GM19023 (cell line): ENCODE results near the gene CCDC186.
"Not testable (repeated sequence)": the region's sequence is repeated elsewhere in the genome, so short reads cannot be mapped to it uniquely, and the experiment has no call there.

Experiments
- ATAC-seq: cut with Tn5 transposase; IDR thresholded peaks from one replicate; pipeline ENCODE4 v1.9.1; 2021; ENCODE audit warnings: mild to moderate bottlenecking, moderate library complexity; ENCODE audit not compliant: unreplicated experiment

CCDC186 gene

DNA sequence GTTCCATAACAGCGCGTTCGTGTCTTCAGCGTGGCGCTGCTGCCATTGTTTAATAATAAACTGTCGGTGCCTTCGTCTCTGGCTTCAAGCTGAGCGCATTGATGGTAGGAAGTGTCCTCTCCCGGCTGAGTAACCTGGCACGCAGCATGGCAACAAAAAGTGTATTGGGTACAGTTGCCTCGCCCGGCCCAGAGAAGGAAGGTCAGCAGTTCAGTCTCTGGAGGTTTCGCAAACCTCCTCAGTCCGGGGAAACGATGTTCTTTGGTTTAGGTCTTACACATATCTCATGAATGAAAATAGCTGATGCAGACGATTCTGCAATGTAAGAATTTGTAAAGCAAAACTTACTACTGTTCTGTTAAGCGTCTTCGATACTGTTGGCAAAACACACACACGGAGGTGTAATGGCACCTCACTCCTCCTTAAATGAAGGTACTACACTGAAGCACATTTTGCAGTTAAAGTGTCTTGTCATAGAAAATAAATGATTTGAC is 739 bp upstream of the CCDC186 start:
- no peak for ATAC-seq

DNA sequence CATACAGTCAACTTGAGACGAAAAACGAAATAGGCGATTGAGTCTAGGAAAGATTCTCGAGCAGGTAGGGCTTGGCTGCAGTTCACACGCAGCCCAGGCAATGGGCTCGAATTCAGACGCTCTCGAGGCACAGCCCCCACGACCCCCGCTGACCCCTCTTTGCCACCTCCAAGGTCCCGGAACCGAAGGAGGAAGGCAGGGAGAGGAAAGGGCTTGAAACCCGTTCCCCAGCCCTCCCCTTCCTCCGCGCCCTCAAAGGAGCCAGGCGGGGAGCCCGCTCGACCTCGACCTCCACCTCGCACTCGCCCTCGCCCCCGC is 441 bp downstream of the CCDC186 start:
- ATAC-seq = peak; percentile 2

DNA sequence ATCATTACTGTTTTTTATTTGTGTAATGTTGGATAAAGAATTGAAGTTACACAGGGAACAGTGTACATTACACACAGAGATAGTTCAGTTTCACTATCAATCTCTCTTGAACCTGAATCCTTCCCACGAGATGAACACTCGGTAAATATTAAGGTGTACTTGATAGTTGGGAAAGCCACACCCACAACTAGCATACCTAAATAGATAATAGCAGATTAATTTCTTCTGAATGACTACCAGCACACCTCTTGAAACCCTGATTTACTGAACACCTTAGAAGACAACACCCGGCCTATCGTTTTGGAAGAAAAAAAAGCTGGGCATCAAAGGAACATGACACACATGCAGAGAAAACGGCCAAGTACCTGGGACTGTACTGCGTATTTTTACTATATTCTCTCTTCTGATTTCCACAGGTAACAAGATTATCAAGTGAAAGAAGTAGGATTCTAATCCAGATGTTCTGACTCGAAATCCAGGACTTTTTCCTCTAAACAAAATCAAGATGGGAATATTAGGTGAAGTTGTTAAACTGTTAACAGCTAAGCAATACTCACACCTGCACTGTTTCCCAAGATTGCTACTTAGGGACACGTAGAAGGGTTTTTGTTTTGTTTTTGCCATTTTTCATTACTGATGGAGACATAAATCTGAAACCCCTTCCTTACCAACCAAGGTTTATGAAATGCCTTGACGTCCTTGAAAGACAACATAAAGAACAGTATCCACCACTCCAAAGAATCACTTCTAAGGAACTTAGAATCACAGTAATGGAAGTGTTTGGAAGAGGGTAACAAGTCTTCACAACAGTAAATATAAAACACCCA is 1.0 kb downstream of the CCDC186 start:
- ATAC-seq = no peak

DNA sequence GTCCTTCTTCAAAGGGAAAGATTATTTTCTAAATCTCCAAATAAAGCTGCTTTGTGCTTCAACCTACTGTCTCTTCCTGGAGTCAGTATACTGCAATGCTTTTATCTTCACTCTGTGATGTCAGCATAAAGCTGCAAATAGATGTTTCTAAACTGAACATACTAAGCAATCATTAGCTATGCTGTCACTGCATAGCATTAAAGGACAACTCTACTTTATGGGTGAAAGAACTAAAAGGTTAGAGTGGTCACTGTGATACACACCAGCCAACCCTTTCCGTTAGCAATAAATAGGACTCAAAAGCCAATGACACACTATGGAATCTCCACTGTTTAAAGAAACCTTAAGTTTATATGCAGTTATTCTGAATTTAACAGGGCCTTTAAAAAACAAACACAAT is 1.8 kb downstream of the CCDC186 start:
- no peak for ATAC-seq

DNA sequence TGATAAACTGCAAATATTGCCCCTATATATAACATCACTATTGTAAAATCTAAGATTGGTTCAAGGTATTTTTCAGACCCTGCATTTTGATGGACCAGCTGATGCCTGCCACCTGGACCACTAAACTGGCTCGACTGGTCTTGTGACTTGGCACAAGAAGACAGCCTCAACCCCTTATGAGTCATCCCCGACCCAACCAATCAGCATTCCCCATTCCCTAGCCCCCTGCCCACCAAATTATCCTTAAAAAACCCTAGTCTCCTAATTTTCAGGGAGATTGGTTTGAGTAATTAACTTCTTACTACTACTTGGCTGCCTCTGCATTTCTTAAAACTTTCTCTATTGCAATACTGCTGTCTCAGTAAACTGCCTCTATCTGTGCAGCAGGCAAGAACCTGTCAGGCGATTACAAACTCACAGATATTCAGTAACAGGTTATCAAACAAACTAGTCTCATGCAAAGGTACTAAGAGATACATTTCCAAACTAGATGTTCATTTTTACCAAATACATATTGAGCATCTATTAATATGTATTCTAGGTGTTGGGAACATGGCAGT is 5.5 kb downstream of the CCDC186 start:
- no peak for ATAC-seq

DNA sequence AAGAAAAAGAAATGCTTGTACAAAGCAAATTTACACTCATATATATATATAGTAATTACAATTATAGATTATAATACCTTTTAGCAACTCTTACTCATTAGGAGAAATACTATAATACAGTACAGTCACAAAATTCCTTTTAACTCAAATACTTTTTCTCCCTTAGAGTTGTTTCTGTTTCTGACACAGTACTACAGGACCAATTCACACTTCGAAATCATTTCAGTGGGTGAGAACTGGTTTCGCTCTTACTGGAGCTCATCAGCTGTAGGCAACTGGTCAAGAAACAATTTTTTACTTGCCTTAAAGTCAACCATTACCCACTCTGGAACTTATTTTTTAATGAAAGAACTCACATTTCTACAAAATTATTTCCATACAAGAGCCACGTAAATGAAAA is 6.0 kb downstream of the CCDC186 start:
- no peak for ATAC-seq

DNA sequence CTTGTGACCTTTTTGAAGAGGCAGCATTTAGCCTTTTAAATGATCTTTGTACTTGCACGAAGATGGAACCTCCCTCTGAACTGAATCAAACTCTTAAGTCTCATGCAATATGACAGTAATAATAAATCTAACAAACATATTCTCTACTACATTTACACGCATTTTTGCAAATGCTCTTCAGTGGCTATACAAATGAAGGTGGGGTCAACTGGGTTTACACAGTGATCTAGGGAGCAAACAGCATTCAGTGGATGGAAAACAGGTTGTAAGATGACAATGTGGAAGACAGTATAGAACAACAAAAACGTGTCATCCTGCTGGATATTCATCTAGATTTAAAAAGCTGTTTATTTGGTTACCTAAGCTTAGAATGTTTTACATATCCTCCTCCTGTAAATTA is 7.5 kb downstream of the CCDC186 start:
- no peak for ATAC-seq

DNA sequence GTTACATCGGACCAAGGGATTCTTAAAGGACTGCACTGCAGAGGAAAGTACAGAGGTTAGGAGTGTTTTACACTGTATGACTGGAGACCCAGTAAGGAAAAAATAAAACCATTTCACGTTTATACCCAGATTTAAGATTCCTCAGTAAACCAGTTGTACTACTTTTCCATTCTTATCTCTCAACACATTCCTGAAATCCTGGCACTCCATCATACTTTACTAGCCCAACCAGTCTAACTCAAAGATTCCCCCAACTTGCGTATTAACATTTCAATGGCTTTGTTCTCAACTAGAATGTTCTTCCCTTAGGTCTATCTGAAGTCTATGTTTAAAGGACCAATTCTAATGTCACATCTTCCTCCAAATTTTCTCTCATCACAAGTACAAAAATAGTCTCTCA is 8.0 kb downstream of the CCDC186 start:
- ATAC-seq = no peak

DNA sequence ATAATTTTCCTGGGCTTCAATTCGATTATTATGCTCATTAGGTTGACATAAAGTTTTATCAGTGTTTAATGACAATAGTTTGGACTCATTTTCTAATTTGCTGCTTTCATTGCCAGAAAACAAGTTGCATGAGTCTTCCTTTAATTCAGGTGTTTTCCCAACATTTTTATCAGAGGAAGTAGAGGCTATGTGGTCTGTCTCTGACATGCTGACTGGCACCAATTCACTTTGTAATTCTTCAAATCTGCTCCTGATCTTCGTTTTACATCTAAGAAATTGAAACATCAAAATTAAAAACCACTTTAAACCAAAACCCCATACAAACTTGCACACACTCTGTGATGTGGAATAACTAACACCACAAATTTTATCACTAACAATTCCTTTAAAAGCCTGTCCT is 10.9 kb downstream of the CCDC186 start:
- no peak for ATAC-seq

DNA sequence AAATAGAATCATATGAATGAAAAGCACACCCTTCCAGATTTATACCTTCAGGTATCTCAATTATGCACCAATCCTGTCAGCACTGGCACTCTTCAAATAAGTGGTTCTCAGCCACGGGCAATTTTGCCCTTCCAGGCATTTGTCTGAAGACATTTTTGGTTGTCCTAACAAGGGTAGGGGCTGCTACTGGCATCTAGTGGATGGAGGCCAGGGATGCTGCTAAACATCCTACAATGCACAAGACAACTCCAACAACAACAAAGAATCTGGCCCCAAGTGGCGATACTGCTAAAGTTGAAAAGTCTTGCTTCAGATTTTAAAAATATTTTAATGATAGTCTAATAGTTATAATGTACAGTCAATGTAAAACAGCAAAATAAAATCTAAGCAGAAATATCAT is 16.1 kb downstream of the CCDC186 start:
- ATAC-seq = no peak

DNA sequence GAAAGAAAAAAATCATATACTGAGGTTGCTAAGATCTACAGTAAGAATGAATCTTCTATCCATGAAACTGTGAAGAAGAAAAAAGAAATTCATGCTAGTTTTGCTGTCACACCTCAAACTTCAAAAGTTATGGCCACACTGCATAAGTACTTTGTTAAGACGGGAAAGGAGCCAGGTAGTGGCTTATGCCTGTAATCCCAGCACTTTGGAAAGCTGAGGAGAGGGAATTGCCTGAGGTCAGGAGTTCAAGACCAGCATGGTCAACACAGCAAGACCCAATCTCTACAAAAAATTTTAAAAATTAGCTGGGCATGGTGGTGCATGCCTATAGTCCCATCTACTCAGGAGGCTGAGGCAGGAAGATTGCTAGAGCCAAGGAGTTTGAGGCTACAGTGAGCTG is 22.1 kb downstream of the CCDC186 start:
- ATAC-seq = no peak

DNA sequence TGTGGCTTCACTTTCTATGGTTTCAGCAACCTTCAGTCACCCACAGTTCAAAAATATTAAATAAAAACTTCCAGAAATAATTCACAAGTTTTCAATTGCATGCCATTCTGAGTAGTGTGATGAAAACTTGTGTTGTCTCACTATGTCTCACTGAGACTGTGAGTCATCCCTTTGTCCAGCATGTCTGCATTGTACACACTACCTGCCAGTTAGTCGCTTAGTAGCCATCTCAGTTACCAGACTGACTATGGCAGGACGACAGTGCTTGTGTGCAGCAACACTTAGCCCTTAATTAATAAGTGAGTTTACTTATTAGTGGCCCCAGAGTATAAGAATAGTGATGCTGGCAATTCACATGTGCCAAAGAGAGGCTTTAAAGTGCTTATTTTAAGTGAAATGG is 22.5 kb downstream of the CCDC186 start:
- no peak for ATAC-seq

DNA sequence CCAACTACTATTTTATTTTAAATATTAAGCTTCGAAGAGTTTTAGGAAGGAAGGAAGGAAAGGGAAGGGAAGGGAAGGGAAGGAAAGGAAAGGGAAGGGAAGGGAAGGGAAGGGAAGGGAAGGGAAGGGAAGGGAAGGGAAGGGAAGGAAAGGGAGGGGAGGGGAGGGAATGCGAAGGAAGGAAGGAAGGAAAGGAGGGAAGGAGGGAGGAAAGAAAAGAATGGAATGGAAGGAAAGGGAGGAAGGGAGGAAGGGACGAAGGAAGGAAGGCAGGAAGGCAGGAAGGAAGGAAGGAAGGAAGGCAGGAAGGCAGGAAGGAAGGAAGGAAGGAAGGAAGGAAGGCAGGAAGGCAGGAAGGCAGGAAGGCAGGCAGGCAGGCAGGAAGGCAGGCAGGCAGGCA is 24.5 kb downstream of the CCDC186 start:
- ATAC-seq = not testable (repeated sequence)

DNA sequence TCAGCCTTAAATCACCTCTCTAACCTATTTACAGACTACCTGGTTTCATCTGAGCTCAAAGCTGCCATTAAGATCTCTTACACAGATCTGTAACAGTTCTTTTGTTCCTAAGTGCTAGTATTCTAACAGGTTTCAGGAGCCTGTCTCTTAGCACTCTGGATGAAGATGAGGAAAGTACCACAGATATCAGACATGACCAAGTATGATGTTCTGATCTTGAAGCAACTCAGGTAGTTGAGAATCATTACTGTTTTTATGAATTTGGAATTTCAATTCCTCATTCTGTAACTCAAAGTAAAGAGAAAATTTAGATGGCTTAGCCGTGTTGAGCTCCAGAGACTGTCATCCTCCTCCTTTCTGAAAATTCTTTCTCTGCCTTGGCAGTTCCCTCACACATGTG is 30.8 kb downstream of the CCDC186 start:
- ATAC-seq = no peak

DNA sequence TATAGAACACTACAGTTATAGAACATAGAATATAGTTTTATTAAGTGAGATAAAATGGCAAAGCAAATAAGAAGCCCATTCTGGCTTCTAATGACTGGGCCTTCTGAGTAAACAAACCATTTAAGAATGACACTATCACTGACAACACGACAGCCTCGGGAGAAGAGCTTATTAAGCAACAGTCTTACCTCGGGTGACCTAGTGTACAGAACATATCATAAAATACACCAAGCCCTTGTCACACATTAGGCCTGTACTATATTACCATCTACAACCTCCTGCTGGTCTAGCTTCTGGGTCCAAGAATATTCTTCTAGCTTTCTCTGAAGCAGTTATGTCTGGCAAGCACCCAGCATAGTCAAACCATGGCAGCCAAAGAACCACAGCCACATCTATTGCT is 32.0 kb downstream of the CCDC186 start:
- no peak for ATAC-seq

DNA sequence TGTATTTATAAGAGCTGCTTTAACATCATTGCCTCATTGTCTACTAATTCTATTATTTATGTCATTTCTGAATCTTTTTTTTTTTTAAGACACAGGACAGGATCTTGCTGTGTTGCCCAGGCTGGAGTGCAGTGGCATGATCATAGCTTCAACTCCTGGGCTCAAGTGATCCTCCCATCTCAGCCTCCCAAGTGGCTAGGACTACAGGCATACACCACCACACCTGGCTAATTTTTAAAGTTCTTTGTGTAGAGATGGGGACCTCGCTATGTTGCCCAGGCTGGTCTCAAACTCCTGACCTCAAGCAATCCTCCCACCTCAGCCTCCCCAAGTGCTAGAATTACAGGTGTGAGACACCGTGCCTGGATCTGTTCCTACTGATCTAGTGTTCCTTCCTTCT is 33.2 kb downstream of the CCDC186 start:
- not testable (repeated sequence) for ATAC-seq

DNA sequence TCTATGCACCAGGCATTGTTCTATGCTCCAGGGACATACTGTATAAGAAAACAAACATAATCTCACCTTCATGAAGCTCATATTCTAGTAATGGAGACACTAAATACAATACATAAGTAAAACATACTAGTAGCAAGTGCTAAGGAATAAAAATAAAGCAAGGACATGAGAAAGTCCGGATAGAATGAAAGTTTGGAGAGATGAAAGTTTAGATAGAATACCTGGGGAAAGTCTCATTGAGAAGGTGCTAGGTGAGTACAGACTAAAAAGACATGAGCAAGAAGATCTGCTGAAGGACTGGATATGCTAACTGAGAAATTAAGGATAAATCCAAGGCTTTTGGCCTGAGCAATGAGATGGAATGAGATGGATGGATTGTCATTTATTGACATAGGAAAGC is 34.0 kb downstream of the CCDC186 start:
- ATAC-seq = no peak

DNA sequence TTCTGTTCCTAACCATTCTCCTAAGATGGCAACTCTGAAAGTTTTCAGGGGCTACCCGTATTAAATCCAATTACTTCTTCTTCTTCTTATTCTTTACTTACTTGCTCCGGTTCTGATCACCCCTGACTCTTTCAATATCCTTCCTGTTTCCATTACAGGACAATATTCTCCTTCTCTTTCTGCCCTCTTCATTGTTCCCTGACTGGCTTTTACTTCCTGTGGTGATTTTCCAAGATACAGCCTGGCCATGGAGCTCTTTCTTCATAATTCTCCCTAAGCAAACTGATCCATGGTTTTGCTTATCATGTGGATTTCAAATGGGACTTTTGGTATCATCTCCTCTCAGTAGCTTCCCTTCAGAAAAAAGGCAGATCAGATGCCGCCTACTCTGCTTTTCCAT is 35.4 kb downstream of the CCDC186 start:
- ATAC-seq = no peak

DNA sequence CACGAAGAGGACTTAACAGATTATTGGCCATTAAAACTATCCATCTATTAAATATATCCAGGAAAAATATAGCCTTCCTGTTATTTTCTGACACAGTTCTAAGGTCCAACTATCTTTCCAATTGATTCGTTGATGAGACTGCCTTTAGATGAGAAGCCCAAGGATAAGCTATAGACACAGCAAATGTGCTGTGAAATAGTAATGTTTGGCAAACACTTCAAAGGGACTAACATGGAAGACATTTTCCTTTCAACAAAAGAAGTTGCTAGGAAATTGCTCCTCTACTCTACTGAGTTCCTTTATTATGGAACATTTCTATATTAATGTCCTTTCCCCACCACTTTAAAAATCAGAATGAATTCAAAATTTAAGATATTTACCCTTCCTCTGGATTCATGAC is 38.5 kb downstream of the CCDC186 start:
- ATAC-seq = no peak

DNA sequence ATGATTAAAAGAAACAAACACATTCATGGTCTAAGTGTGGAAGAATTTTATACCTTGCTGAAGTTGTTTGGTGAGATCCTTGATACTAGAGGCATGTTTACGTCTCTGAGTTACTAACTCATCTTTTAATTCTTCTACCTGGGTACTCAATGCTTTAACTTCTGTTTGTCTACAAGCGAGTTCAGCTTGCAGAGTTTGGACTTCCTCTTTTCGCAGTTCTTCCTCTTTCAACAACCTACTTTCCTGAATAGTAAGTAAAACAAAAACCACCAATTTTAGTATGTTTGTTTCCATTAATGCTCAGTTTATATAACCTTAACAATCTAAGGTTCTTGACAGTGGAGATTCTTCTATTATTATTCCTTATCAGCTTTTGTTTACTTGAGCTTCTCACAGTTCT is 42.9 kb downstream of the CCDC186 start:
- no peak for ATAC-seq

DNA sequence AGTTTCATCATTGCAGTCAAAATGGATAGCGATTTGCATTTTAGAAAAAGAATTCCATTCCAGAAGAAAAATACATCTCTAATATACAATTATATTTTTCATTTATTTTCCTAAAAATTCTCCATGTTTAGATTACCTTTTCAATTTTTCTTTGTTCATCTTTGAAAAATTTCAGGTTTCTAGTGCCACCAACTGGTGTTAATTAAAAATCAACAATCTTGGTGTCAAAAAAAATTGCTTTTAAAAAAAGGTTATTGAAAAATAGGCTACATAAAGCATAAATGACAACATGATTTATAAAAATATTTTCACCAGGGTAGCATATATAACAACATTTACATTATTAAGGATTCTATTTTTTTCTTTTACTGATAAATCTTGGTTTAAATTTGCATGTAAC is 53.0 kb downstream of the CCDC186 start:
- no peak for ATAC-seq

DNA sequence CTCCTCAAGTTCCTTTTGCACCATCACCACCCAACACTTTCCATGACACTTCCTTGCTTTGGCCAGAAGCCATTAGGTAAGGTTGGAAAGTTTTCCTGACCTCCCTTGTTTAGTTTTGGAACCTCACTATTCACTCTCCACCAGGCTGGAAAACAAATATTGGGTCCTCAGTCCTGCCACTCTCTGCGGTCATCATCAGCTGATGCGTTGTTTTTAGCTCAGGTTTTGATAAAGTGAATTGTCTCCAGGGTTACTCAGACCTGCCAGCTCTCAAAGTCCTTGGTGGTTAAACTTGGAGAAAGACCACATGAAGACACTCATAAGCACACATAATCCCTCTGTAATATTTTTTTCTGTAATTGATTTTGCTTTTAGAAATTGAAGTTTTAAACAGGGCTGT is 55.5 kb downstream of the CCDC186 start:
- no peak for ATAC-seq

DNA sequence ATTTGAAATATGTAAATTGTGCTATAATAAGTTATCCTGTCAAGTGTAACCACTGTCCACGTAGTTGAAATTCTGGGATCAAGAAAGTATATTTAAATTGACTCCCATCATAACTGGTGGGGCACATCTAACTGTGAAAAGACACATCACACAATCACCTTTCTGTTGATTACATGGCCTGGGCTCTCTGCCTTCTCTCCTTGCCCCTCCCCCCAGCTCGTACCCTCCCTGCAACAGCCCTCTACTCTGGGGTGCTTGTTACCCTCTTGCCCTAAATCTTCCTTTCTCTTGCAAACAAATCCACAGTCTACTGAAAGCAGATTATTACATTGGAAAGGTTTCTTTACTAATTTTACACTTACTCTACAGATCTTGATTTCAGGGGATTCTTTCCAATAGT is 56.3 kb downstream of the CCDC186 start:
- no peak for ATAC-seq
